Endothelial cell of umbilical vein (primary cell): Measurements from ENCODE around the gene STUM.
"Not testable (repeated sequence)": the region's sequence is repeated elsewhere in the genome, so short reads cannot be mapped to it uniquely, and the experiment has no call there.

ENCODE experiments used
- CTCF ChIP-seq, 2 donors: IDR thresholded peaks; 1 replicate in 1 of 2; 2 replicates in 1 of 2; pipeline ENCODE4 v1.5.1; 2011; ENCODE audit warnings: low read length in 2 of 2, mild to moderate bottlenecking in 2 of 2, moderate library complexity in 2 of 2, control low read depth in 1 of 2, inconsistent platforms in 1 of 2, low read depth in 1 of 2; ENCODE audit not compliant: insufficient read depth in 1 of 2; ENCODE audit errors: extremely low read depth in 1 of 2
- GATA2 ChIP-seq: IDR thresholded peaks from 2 replicates; pipeline ENCODE4 v1.7.0; 2011; ENCODE audit warnings: low read depth, mild to moderate bottlenecking, moderate library complexity, mixed read lengths, low read length; ENCODE audit not compliant: insufficient read length, insufficient read depth
- POLR2A ChIP-seq: IDR thresholded peaks from 2 replicates; pipeline ENCODE4 v1.6.1; 2012; ENCODE audit warnings: low read depth, mild to moderate bottlenecking, control low read depth, low read length
- POLR2AphosphoS5 ChIP-seq: IDR thresholded peaks from 2 replicates; pipeline ENCODE4 v1.6.1; 2012; ENCODE audit warnings: low read depth, mild to moderate bottlenecking, control low read depth, low read length, moderate library complexity; ENCODE audit not compliant: insufficient read depth

- TF ChIP-seq POLR2A; CTCF (IDR thresholded peaks at IDR 0.05; ENCODE audit: extremely low read depth in 1 of 2, insufficient read depth in 1 of 2, low read depth in 1 of 2, low read length in 2 of 2); POLR2AphosphoS5; GATA2: not testable (repeated sequence)
These were observed 69.2 kb downstream of the STUM start for GRCh38 chr1:226617719-226618118.
